ENCODE data around the gene PLCXD1.

- TF ChIP-seq CTCF (IDR thresholded peaks at IDR 0.05) (no peak), POLR2A (IDR thresholded peaks at IDR 0.05) (no peak)
Measured at GRCh38 chrX:298993-299392, 17.8 kb downstream of the PLCXD1 start.

All from prostate gland (tissue), 2 donors.